ENCODE data around the gene MTA1. TPM values are rescaled to one million over a fixed set of nuclear protein-coding genes. Genes with fewer than 3 reads are reported as not detected.

MTA1 gene
- total RNA-seq, 4 donors from 2014 or later = 34.3 to 75.0 (median 49.2) TPM

DNA sequence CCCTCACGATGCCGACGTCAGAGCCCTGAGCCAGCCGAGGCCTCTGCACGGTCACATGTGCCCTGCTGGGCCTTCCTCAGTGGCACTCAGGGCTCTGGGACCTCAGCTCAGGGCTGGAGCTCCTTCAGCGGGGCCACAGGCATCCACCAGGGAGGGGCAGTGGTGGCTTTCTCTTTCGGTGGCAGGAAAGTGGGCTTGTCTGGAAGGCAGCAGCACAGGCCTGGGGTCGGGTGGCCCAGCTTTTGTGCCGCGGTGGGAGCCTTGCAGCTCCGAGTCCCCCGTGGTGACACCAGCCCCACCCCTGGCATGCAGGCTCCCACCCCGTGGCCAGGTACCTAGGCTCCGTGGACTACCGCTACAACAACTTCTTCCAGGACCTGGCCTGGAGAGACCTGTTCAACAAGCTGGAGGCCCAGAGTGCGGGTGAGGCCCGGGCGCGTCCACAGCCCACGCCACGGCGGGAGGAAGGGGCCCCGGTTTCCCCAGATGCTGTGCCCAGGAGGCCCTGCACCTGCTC lies 35.5 kb upstream of the MTA1 start:
- TF ChIP-seq, protein P1, sequence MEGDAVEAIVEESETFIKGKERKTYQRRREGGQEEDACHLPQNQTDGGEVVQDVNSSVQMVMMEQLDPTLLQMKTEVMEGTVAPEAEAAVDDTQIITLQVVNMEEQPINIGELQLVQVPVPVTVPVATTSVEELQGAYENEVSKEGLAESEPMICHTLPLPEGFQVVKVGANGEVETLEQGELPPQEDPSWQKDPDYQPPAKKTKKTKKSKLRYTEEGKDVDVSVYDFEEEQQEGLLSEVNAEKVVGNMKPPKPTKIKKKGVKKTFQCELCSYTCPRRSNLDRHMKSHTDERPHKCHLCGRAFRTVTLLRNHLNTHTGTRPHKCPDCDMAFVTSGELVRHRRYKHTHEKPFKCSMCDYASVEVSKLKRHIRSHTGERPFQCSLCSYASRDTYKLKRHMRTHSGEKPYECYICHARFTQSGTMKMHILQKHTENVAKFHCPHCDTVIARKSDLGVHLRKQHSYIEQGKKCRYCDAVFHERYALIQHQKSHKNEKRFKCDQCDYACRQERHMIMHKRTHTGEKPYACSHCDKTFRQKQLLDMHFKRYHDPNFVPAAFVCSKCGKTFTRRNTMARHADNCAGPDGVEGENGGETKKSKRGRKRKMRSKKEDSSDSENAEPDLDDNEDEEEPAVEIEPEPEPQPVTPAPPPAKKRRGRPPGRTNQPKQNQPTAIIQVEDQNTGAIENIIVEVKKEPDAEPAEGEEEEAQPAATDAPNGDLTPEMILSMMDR (IDR thresholded peaks at IDR 0.05; ENCODE audit: low read depth) = no peak

GRCh38 chr14:105384605-105385321 lies 34.9 kb upstream of the MTA1 start:
- TF ChIP-seq, protein P1 (IDR thresholded peaks at IDR 0.05; ENCODE audit: low read depth) = no peak

DNA sequence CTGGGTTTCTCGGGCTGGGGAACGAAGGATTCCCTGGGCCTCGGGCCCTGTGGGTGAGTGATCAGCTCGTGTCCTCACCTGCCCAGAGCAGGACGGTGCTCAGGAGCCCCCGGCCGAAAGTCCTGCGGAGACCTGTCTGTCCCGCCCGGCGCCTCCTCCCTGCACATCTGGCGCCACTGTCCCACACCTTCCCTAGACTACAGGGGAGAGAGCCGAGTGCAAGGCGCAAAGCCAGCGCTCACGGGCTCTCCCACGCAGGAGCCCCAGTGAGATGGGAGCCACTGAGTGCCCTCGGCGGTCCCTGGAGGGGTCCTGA lies 34.3 kb upstream of the MTA1 start:
- TF ChIP-seq, protein P1 (IDR thresholded peaks at IDR 0.05; ENCODE audit: low read depth) = no peak

DNA sequence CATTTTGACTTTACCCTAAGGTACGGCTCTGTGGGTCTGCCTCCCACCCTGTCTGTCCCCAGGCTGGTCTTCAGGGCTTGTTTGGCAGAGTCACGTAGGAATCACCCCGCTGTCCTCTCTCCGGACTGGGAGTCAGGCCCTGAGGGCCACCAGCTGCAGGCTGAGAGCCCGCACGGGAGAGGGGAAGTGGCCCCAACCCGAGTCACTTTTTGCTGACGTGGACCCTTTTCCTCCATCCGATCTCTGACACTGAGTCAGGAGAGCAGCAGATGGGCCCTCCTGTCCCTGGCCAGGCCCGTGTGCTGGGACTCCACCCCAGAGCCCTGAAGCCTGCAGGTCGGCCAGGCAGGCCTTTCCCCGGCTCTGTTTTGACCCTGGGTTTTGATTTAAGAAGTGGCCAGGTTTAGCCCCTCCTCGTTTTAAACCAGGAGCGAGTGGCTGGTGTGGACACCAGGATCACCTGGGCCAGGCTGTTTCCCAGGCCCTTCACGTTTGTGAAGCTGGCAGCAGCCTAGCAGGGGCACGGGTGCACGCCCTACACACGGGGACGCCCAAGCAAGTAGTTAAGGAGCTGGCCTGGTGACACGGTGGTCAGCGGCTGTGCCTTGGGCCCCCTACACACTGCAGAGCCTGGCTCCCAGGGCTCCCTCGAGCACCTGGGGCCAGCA lies 33.8 kb upstream of the MTA1 start:
- TF ChIP-seq, protein P1 (IDR thresholded peaks at IDR 0.05; ENCODE audit: low read depth) = no peak

GRCh38 chr14:105386581-105387529 lies 32.8 kb upstream of the MTA1 start:
- TF ChIP-seq, protein P1 (IDR thresholded peaks at IDR 0.05; ENCODE audit: low read depth) = no peak

- TF ChIP-seq, protein P1 (IDR thresholded peaks at IDR 0.05; ENCODE audit: low read depth) = no peak
These were observed 32.1 kb upstream of the MTA1 start for GRCh38 chr14:105387530-105387922.

All from subcutaneous adipose tissue (tissue), 4 donors.